Fibroblast of skin of right biceps (primary cell): ENCODE results near the gene ZNF607.
"Not testable (repeated sequence)": the region's sequence is repeated elsewhere in the genome, so short reads cannot be mapped to it uniquely, and the experiment has no call there.

Source experiments
- DNase-seq: peaks from one replicate; pipeline ENCODE4 v3.0.0-alpha.2; 2013

ZNF607 gene

GRCh38 chr19:37719111-37719926, at the start of gene ZNF607:
Gene ZNF607, minus strand, starts transcription at chr19:37719761. Its CDS starts 8,143 bp downstream, at chr19:37711618.
- peak; percentile 87 for DNase-seq

GRCh38 chr19:37763488-37763887, 43.9 kb upstream of the ZNF607 start:
- DNase-seq, result peak; percentile 4

GRCh38 chr19:37757683-37758082, 38.1 kb upstream of the ZNF607 start:
- not testable (repeated sequence) for DNase-seq

- DNase-seq, result no peak
These were observed 18.8 kb upstream of the ZNF607 start for GRCh38 chr19:37738371-37738770.

- no peak for DNase-seq
These were observed 5.6 kb upstream of the ZNF607 start for GRCh38 chr19:37725181-37725580.

GRCh38 chr19:37719927-37720265, 335 bp upstream of the ZNF607 start:
- DNase-seq, result no peak

GRCh38 chr19:37718304-37718703, 1.3 kb downstream of the ZNF607 start:
- no peak for DNase-seq

GRCh38 chr19:37716140-37716539, 3.4 kb downstream of the ZNF607 start:
- DNase-seq, result no peak

GRCh38 chr19:37706052-37706605, 13.4 kb downstream of the ZNF607 start:
- no peak for DNase-seq

GRCh38 chr19:37699057-37699456, 20.5 kb downstream of the ZNF607 start:
- DNase-seq, result peak; percentile 34

- DNase-seq, result peak; percentile 37
These were observed 21.3 kb downstream of the ZNF607 start for GRCh38 chr19:37698216-37698615.

- DNase-seq, result no peak
These were observed 24.2 kb downstream of the ZNF607 start for GRCh38 chr19:37695144-37695899.

- DNase-seq, result no peak
These were observed 26.5 kb downstream of the ZNF607 start for GRCh38 chr19:37692956-37693620.

GRCh38 chr19:37691881-37692504, 27.6 kb downstream of the ZNF607 start:
- DNase-seq, result peak; percentile 82

GRCh38 chr19:37683520-37683919, 36.0 kb downstream of the ZNF607 start:
- no peak for DNase-seq

GRCh38 chr19:37669450-37669914, 50.1 kb downstream of the ZNF607 start:
- no peak for DNase-seq

GRCh38 chr19:37657157-37657556, 62.4 kb downstream of the ZNF607 start:
- DNase-seq, result not testable (repeated sequence)

GRCh38 chr19:37655689-37656371, 63.7 kb downstream of the ZNF607 start:
- peak; percentile 82 for DNase-seq

- DNase-seq, result peak; percentile 86
These were observed 64.3 kb downstream of the ZNF607 start, which contains the start of gene ZFP30 for GRCh38 chr19:37655301-37655688. Gene ZFP30, minus strand, starts transcription at chr19:37655465. Its CDS starts 7,643 bp downstream, at chr19:37647822.

- peak; percentile 53 for DNase-seq
These were observed 64.8 kb downstream of the ZNF607 start for GRCh38 chr19:37654629-37655300.

GRCh38 chr19:37654118-37654517, 65.4 kb downstream of the ZNF607 start:
- no peak for DNase-seq
